DMS153 (cell line): ENCODE data around the gene TOP1.
"Not testable (repeated sequence)": the region's sequence is repeated elsewhere in the genome, so short reads cannot be mapped to it uniquely, and the experiment has no call there.

ENCODE experiments used
- DNase-seq: peaks from one replicate; lab custom pipeline; 2025; lab: John Stamatoyannopoulos, UW

The TOP1 gene

GRCh38 chr20:41028359-41029149 lies at the start of gene TOP1:
TSS of gene TOP1 (plus strand) at chr20:41028822. CDS start at chr20:41029068, 246 bp downstream.
- peak; percentile 98 for DNase-seq

GRCh38 chr20:40979247-40979646 lies 49.4 kb upstream of the TOP1 start:
- DNase-seq, result no peak

GRCh38 chr20:40980106-40980827 lies 48.4 kb upstream of the TOP1 start:
- DNase-seq, result no peak

- no peak for DNase-seq
Measured at GRCh38 chr20:40980828-40981310, 47.8 kb upstream of the TOP1 start.

DNA sequence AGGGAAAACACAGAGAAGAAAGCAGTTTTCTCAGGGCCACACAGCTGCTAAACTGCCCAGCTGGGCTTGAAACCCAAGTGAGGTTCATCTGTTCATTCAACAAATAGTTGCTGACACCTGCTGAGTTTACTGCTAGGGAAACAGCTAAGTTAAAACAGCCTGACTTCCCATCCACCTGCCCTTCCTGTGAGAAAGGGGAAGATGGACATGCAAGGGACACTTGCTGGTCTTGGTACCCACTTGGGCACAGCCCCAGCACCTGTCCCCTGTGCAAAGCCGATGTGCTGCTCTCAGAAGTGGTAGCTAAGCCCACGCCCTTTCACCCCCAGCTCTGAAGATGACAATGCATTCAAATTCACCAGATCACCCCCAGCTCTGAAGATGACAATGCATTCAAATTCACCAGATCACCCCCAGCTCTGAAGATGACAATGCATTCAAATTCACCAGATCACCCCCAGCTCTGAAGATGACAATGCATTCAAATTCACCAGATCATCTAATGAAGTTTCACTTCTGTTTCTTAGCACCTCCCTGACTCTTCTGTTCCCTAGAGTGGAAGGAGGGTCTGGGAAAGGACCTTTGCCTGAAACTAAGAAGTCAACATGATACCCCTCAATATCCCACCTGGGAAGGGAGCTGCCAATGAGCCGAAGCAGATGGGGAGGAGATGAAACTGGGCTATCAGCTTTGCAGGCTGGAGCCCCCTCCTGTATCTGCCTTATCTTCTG lies 46.0 kb upstream of the TOP1 start:
- no peak for DNase-seq

- no peak for DNase-seq
Measured at GRCh38 chr20:40983898-40984297, 44.7 kb upstream of the TOP1 start.

- DNase-seq, result no peak
Measured at GRCh38 chr20:40984496-40984895, 44.1 kb upstream of the TOP1 start.

DNA sequence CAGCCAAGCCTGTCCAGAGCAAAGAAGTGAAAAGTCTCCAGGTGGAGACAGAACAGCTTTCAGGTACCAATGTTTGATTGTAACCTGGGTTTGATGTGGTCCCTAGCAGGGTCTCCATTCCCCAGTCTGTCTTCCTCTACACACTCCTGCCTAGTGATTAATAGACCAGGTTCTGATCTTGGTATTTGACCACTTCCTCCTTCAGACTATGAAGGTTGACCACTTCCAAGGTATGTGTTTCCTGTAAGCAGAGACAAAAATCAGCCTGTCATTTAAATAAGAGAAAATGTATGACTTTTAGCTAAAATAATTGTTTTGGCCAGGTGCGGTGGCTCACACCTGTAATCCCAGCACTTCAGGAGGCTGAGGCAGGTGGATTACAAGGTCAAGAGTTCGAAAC lies 41.8 kb upstream of the TOP1 start:
- no peak for DNase-seq

DNA sequence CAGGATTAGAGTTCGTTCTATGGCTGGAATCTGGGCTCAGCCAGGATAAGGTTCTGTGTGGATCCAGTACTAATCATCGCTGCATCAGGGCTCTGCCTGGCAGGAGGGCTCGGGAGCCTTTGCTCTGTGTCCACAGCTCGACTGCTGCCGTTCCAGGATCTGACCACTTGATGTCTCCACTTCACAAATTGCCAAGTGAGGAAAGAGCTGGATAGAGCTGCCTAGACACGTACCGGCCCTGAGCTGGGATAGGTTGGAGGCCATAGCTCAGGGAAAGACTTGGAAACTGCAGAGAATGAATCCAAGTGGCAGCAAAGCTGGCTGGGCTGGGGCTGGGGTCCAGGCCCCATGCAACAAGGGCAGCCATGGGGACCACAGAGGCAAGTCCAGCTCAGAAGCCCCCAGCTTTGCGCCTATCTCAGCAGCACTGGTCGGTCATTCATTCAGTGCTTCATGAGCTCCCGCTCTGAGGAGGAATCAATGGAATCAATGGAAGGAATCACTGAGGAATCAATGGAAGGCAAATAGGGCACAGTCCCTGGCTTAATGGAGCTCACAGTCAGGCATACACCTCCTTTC lies 38.0 kb upstream of the TOP1 start:
- DNase-seq, result peak; percentile 66

DNA sequence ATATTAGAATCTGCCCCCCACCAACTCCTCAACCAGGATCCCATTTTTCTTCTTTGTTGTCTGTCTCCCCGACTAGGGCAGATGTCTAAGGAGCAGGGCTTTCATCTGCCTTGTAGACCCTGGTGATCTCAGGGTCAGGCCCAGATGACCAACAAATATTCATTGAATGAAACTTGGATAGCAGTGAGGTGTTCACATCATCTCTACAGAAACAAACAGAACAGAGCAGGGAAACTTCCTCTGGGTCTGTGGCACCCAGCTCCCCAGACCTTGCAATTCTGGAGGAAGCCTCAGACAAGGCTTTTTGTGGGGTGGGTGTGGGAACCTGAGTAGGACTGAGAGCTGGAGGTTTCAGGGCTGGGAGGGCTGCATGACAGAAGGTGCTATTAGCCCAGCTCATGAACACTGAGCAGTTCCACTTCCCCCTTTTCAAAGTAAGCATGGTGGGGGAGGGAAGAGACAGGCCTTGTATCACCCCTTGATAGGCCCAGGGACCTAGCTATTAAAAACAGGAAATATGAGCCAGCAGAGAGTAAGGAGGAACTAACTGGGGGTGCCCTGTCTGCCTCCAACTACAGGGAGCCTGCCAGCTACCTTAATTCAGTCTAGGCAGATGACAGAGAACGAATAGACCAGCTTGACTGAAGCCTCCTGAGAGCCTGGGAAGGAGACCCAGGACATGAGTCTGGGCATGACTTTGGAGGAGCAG lies 37.3 kb upstream of the TOP1 start:
- no peak for DNase-seq

- no peak for DNase-seq
Measured at GRCh38 chr20:40992349-40993113, 36.1 kb upstream of the TOP1 start.

GRCh38 chr20:40993794-40994540 lies 34.7 kb upstream of the TOP1 start:
- DNase-seq, result no peak

DNA sequence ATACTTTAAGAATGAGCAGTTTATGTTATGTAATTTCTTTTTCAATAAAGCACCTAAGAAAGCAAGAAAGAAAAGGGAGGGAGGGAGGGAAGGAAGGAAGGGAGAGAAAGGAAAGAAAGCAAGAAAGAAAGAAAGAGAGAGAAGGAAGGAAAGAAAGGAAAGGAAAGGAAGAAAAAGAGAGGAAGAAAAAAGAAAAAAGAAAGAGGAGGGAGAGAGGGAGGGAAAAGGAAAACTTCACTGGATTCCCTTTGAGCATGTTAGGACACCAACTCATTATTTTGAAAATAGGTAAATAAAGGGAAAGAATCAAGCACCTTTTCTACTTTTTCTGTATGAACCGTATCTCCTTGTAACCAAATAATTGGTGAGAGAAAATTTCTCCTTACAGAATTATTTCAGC lies 32.3 kb upstream of the TOP1 start:
- DNase-seq, result no peak

DNA sequence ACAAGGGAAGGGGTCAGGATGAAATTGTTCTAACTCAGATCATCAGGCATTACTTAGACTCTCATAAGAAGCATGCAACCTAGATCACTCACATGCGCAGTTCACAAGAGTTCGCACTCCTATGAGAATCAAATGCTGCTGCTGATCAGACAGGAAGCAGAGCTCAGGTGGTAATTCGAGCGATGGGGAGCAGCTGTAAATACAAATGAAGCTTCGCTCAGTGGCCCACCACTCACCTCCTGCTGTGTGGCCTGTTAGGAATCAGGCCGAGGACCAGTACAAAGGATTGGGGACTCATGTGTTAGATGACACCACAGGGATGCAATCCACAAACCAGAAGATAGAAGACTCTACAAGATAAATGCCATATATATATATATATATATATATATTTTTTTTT lies 31.5 kb upstream of the TOP1 start:
- no peak for DNase-seq

GRCh38 chr20:40999841-41000240 lies 28.8 kb upstream of the TOP1 start:
- no peak for DNase-seq

- DNase-seq, result no peak
Measured at GRCh38 chr20:41000628-41001027, 28.0 kb upstream of the TOP1 start.

- no peak for DNase-seq
Measured at GRCh38 chr20:41001497-41001896, 27.1 kb upstream of the TOP1 start.

GRCh38 chr20:41002842-41003142 lies 25.8 kb upstream of the TOP1 start:
- DNase-seq, result no peak

DNA sequence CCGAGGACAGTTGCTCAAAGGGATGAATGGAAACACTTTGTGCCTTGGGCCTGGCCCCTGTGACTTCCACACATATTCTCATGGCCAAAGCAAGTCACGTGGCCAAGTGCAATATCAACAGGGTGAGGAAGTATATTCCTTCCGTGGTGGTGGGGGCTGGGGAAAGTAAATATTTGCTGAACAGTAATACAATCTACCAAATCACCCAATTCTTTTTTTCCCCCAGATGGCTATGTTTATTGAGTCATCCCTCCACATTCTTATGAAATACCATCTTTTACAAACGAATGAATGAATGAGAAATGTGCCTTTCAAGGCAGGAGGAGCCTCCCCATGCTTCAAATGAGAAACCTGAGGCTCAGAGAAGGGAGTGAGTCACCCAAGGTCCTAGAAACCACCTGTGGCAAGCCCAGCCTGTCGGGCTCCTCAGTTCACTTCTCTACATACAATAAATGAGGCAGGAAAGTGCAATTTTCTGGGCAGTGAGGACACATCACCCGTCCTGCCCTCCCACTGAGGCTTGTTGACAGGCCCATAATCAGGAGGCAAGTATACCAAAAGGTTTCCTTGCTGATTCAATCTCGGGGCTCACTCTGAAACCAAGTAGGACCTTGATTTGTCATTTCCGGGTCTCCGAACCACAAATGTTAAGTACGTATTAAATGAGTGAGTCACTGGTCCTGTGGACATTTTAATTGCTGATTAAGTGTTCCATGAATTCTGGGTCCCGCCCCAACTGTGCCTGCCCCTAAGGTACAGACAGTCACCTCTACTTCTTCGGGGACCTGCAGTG lies 25.3 kb upstream of the TOP1 start:
- peak; percentile 83 for DNase-seq

DNA sequence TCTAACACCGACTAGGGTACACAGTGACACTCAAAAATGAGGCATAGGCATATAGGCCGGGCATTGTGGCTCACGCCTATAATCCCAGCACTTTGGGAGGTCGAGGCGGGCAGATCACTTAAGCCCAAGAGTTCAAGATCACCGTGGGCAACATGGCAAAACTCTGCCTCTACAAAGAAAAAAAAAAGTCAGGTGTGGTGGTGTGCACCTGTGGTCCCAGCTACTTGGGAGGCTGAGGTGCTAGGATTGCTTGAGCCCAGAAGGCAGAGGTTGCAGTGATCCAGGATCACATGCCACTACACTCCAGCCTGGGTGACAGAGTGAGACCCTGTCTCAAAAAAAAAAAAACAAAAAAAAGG lies 24.7 kb upstream of the TOP1 start:
- DNase-seq, result not testable (repeated sequence)
